Mesendoderm (in vitro differentiated cells): Measurements from ENCODE around the gene ORAI3.
A peak's percentile ranks its signal among the peaks of the same experiment; 100 is the strongest.

Source experiments
- DNase-seq: peaks from one replicate; pipeline ENCODE4 v3.0.0; 2013
- H2AK5ac ChIP-seq: 2 replicates; pipeline ENCODE4 v1.6.1; 2013; ENCODE audit warnings: low read length, inconsistent platforms
- H2BK120ac ChIP-seq: 2 replicates; pipeline ENCODE4 v1.6.1; 2013; ENCODE audit warnings: low read depth, mild to moderate bottlenecking, low read length, moderate library complexity, mixed read lengths
- H2BK15ac ChIP-seq: replicated peaks from 2 replicates; pipeline ENCODE4 v1.6.1; 2013; ENCODE audit warnings: low read depth, mild to moderate bottlenecking, moderate library complexity
- H2BK5ac ChIP-seq: 2 replicates; pipeline ENCODE4 v1.6.1; 2013; ENCODE audit warnings: low read length, inconsistent platforms
- H3K18ac ChIP-seq: 2 replicates; pipeline ENCODE4 v1.6.1; 2013; ENCODE audit warnings: mild to moderate bottlenecking, low read length, mixed read lengths
- H3K23ac ChIP-seq: one replicate; pipeline ENCODE4 v1.6.1; 2013; ENCODE audit warnings: low read length
- H3K27ac ChIP-seq: 2 replicates; pipeline ENCODE4 v1.5.1; 2013; ENCODE audit warnings: low read depth, mild to moderate bottlenecking, inconsistent platforms, low read length, moderate library complexity
- H3K27me3 ChIP-seq: 2 replicates; pipeline ENCODE4 v1.6.1; 2013; ENCODE audit warnings: low read length, control low read depth, mild to moderate bottlenecking, inconsistent platforms; ENCODE audit not compliant: insufficient read depth, poor library complexity
- H3K36me3 ChIP-seq: 2 replicates; pipeline ENCODE4 v1.6.1; 2013; ENCODE audit warnings: low read length, inconsistent platforms; ENCODE audit not compliant: control insufficient read depth, insufficient read depth
- H3K4ac ChIP-seq: one replicate; pipeline ENCODE4 v1.6.1; 2013; ENCODE audit warnings: low read depth, mild to moderate bottlenecking, low read length, moderate library complexity
- H3K4me1 ChIP-seq: 2 replicates; pipeline ENCODE4 v1.6.1; 2013; ENCODE audit warnings: low read depth, low read length, inconsistent platforms; ENCODE audit not compliant: control insufficient read depth
- H3K4me2 ChIP-seq: 2 replicates; pipeline ENCODE4 v1.6.1; 2013; ENCODE audit warnings: low read length
- H3K4me3 ChIP-seq: 2 replicates; pipeline ENCODE4 v1.5.1; 2013; ENCODE audit warnings: mild to moderate bottlenecking, low read length
- H3K56ac ChIP-seq: one replicate; pipeline ENCODE4 v1.6.1; 2013; ENCODE audit warnings: low read length
- H3K79me1 ChIP-seq: 2 replicates; pipeline ENCODE4 v1.6.1; 2013; ENCODE audit warnings: low read length, inconsistent platforms
- H3K79me2 ChIP-seq: 2 replicates; pipeline ENCODE4 v1.6.1; 2013; ENCODE audit warnings: mild to moderate bottlenecking, low read length; ENCODE audit not compliant: control insufficient read depth, insufficient read depth
- H3K9ac ChIP-seq: 2 replicates; pipeline ENCODE4 v1.6.1; 2013; ENCODE audit warnings: low read length, inconsistent platforms
- H4K5ac ChIP-seq: one replicate; pipeline ENCODE4 v1.6.1; 2013; ENCODE audit warnings: low read length
- H4K8ac ChIP-seq: one replicate; pipeline ENCODE4 v1.6.1; 2013; ENCODE audit warnings: low read depth, mild to moderate bottlenecking, control low read depth, low read length, moderate library complexity
- WGBS: extraction: QIAGEN DNeasy Blood & Tissue Kit; methylation state at CpG from one replicate; pipeline ENCODE4 v1.1.7; 2013; ENCODE audit warnings: low lambda C conversion rate, missing lambda C conversion rate; ENCODE audit not compliant: insufficient coverage; ENCODE audit errors: extremely low coverage; 5-methylcytosine and 5-hydroxymethylcytosine counted together

The ORAI3 gene

GRCh38 chr16:30958175-30959079 lies 9.6 kb downstream of the ORAI3 start:
- Histone ChIP-seq H3K79me2 (peaks cover 10% of the 10 kb centered on the region), H3K23ac (no peak overlapping the region), H3K4me2 (peak overlapping the region; percentile 27), H3K4me1 (peaks cover 2% of the 10 kb centered on the region), H3K27me3 (no peaks in the 10 kb centered on the region), H2BK15ac (no peak overlapping the region), H3K4ac (peak overlapping the region; percentile 91), H3K27ac (no peak overlapping the region), H2AK5ac (no peak overlapping the region), H2BK120ac (no peak overlapping the region), H3K9ac (peak overlapping the region; percentile 89), H4K5ac (no peak overlapping the region), H3K36me3 (peaks cover 15% of the 10 kb centered on the region), H2BK5ac (no peak overlapping the region), H3K56ac (peak overlapping the region; percentile 96), H3K18ac (peak overlapping the region; percentile 95), H3K79me1 (peaks cover 11% of the 10 kb centered on the region), H4K8ac (no peak overlapping the region), H3K4me3 (peak overlapping the region; percentile 84)
- DNase-seq, result peak; percentile 63
- WGBS, result no CpG with 5 or more reads among the region's 55 CpGs

DNA sequence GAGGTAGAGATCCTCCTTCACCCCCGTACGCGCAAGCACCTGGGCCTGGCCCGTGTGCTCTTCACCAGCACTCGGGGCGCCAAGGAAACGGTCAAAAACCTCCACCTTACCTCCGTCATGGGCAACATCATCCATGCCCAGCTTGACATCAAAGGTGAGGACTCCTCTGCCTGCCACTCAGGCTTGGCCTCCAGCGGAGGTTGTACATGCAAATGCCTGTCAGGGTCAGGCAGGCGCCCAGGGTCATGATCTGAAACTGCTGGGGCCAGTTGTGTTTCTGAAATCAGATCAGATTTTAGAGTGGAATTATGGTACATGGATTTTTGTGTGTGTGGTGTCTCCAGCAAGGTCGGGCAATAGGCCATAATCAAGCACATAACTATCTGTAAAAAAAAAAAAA lies 12.5 kb downstream of the ORAI3 start:
- no peak overlapping the region for H3K27ac ChIP-seq
- H2AK5ac ChIP-seq, result no peak overlapping the region
- H3K23ac ChIP-seq, result no peak overlapping the region
- H3K79me2 ChIP-seq, result peaks cover 10% of the 10 kb centered on the region
- H3K9ac ChIP-seq, result no peak overlapping the region
- H3K4me3 ChIP-seq, result no peak overlapping the region
- H3K79me1 ChIP-seq, result peaks cover 11% of the 10 kb centered on the region
- no peak overlapping the region for H4K5ac ChIP-seq
- no peak overlapping the region for H4K8ac ChIP-seq
- no peak overlapping the region for H2BK120ac ChIP-seq
- H3K56ac ChIP-seq, result no peak overlapping the region
- DNase-seq, result no peak
- H3K4me2 ChIP-seq, result no peak overlapping the region
- no peak overlapping the region for H3K4ac ChIP-seq
- no peak overlapping the region for H2BK15ac ChIP-seq
- no peak overlapping the region for H2BK5ac ChIP-seq
- H3K18ac ChIP-seq, result no peak overlapping the region
- peaks cover 26% of the 10 kb centered on the region for H3K36me3 ChIP-seq
- H3K4me1 ChIP-seq, result no peaks in the 10 kb centered on the region
- H3K27me3 ChIP-seq, result no peaks in the 10 kb centered on the region
- no CpG with 5 or more reads among the region's 11 CpGs for WGBS

- Histone ChIP-seq H3K79me1 (peaks cover 8% of the 10 kb centered on the region), H4K5ac (no peak overlapping the region), H3K4me2 (no peak overlapping the region), H3K4me3 (no peak overlapping the region), H3K79me2 (peaks cover 3% of the 10 kb centered on the region), H3K9ac (no peak overlapping the region), H3K18ac (no peak overlapping the region), H3K27ac (no peak overlapping the region), H3K36me3 (peaks cover 32% of the 10 kb centered on the region), H4K8ac (no peak overlapping the region), H3K56ac (no peak overlapping the region), H3K27me3 (no peaks in the 10 kb centered on the region), H2BK5ac (no peak overlapping the region), H3K23ac (no peak overlapping the region), H3K4ac (no peak overlapping the region), H2BK15ac (no peak overlapping the region), H2BK120ac (no peak overlapping the region), H3K4me1 (no peaks in the 10 kb centered on the region), H2AK5ac (no peak overlapping the region)
- DNase-seq, result no peak
- no CpG with 5 or more reads among the region's 18 CpGs for WGBS
Measured at GRCh38 chr16:30963925-30964511, 15.2 kb downstream of the ORAI3 start.

GRCh38 chr16:30964574-30965226 lies 15.8 kb downstream of the ORAI3 start:
- H3K27ac ChIP-seq, result no peak overlapping the region
- no peak overlapping the region for H2BK15ac ChIP-seq
- H4K8ac ChIP-seq, result no peak overlapping the region
- no peak overlapping the region for H3K4ac ChIP-seq
- H3K27me3 ChIP-seq, result no peaks in the 10 kb centered on the region
- no peak overlapping the region for H2AK5ac ChIP-seq
- peaks cover 4% of the 10 kb centered on the region for H3K79me1 ChIP-seq
- no CpG with 5 or more reads among the region's 33 CpGs for WGBS
- H3K9ac ChIP-seq, result no peak overlapping the region
- H2BK120ac ChIP-seq, result no peak overlapping the region
- H3K18ac ChIP-seq, result no peak overlapping the region
- H3K4me3 ChIP-seq, result no peak overlapping the region
- no peak overlapping the region for H3K4me2 ChIP-seq
- DNase-seq, result no peak
- no peak overlapping the region for H3K56ac ChIP-seq
- no peak overlapping the region for H3K23ac ChIP-seq
- H2BK5ac ChIP-seq, result no peak overlapping the region
- H3K36me3 ChIP-seq, result peaks cover 30% of the 10 kb centered on the region
- no peaks in the 10 kb centered on the region for H3K4me1 ChIP-seq
- no peaks in the 10 kb centered on the region for H3K79me2 ChIP-seq
- no peak overlapping the region for H4K5ac ChIP-seq

- H3K23ac ChIP-seq, result no peak overlapping the region
- peaks cover 28% of the 10 kb centered on the region for H3K36me3 ChIP-seq
- no peak overlapping the region for H2BK5ac ChIP-seq
- no CpG with 5 or more reads among the region's 15 CpGs for WGBS
- no peaks in the 10 kb centered on the region for H3K4me1 ChIP-seq
- H4K8ac ChIP-seq, result no peak overlapping the region
- no peak overlapping the region for H3K4me2 ChIP-seq
- no peak overlapping the region for H3K56ac ChIP-seq
- H3K9ac ChIP-seq, result no peak overlapping the region
- no peak overlapping the region for H2BK120ac ChIP-seq
- no peak overlapping the region for H4K5ac ChIP-seq
- H3K27ac ChIP-seq, result no peak overlapping the region
- H2BK15ac ChIP-seq, result no peak overlapping the region
- no peak overlapping the region for H2AK5ac ChIP-seq
- H3K4me3 ChIP-seq, result no peak overlapping the region
- H3K79me1 ChIP-seq, result peaks cover 2% of the 10 kb centered on the region
- H3K27me3 ChIP-seq, result no peaks in the 10 kb centered on the region
- H3K18ac ChIP-seq, result no peak overlapping the region
- no peak overlapping the region for H3K4ac ChIP-seq
- H3K79me2 ChIP-seq, result no peaks in the 10 kb centered on the region
- no peak for DNase-seq
Measured at GRCh38 chr16:30965436-30965835, 16.6 kb downstream of the ORAI3 start.
